GM12874 (cell line): Measurements from ENCODE around the gene FAM43A.

Experiments used
- TF ChIP-seq, protein P1 (sequence below): IDR thresholded peaks from 2 replicates; pipeline ENCODE4 v1.5.1; 2011; ENCODE audit warnings: low read depth, mild to moderate bottlenecking, control low read depth, low read length, moderate library complexity; ENCODE audit not compliant: insufficient read depth

Gene FAM43A

GRCh38 chr3:194711913-194712312 lies 26.2 kb downstream of the FAM43A start:
- TF ChIP-seq, protein P1, sequence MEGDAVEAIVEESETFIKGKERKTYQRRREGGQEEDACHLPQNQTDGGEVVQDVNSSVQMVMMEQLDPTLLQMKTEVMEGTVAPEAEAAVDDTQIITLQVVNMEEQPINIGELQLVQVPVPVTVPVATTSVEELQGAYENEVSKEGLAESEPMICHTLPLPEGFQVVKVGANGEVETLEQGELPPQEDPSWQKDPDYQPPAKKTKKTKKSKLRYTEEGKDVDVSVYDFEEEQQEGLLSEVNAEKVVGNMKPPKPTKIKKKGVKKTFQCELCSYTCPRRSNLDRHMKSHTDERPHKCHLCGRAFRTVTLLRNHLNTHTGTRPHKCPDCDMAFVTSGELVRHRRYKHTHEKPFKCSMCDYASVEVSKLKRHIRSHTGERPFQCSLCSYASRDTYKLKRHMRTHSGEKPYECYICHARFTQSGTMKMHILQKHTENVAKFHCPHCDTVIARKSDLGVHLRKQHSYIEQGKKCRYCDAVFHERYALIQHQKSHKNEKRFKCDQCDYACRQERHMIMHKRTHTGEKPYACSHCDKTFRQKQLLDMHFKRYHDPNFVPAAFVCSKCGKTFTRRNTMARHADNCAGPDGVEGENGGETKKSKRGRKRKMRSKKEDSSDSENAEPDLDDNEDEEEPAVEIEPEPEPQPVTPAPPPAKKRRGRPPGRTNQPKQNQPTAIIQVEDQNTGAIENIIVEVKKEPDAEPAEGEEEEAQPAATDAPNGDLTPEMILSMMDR: no peak

DNA sequence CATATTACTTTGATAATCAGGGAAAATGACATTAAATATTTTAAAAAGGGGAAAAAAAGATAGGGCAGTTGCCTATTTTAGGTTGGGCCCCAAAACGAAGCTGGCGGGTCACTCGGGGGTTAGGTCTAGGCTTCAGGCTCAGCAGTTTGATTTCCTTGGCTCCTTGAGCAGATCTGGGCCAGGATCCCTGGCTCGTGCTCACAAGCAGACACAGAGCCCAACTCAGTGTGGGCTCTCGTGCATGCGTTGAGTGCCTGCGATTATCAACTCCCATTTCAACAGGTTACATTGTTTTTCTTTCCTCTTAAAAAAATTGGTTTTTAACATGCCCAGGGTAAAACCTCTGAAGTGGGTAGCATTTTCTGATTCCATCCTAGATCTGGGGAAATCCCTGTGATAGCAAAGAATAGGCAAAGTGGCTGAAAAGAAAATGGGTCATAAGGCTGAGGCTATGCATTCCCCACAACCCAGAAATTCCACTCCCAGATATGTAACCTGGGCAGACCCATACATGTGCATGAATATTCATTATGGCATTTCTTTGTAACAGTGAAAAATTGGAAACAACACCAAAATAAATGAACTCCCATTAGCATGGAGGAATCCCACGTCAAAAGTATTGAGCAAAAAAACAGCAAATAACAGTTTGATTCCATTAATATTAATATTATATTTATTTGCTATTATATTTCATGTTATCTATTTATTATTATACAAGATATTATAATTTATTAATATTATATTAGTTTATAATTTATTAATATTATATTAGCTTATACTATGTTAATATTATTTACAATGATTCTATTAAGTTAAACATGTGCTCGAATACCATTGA lies 27.8 kb downstream of the FAM43A start:
- TF ChIP-seq, protein P1: no peak

GRCh38 chr3:194714137-194714455 lies 28.4 kb downstream of the FAM43A start:
- TF ChIP-seq, protein P1: no peak

GRCh38 chr3:194714564-194714963 lies 28.9 kb downstream of the FAM43A start:
- TF ChIP-seq, protein P1: no peak

- TF ChIP-seq, protein P1: no peak
Measured at GRCh38 chr3:194715022-194715800, 29.5 kb downstream of the FAM43A start.

DNA sequence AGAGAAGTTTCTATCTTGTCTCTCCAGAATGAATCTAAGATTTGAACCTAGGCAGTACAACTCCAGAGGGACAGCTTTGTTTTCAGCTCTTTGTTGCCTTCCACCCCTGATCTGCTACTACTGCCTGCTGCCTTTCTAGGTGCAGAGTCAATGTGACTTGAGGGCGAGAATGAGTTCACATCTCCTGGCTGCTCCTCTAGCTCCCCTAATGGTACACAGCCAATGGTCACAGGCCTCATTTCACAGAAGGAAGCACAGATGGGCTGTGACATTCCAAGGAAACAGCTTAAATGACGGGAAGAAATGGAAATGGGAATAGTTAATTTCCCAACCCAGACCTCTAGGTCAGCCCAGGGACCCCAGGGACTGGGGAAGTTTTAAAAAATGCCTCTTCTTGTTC lies 32.4 kb downstream of the FAM43A start:
- TF ChIP-seq, protein P1: no peak

DNA sequence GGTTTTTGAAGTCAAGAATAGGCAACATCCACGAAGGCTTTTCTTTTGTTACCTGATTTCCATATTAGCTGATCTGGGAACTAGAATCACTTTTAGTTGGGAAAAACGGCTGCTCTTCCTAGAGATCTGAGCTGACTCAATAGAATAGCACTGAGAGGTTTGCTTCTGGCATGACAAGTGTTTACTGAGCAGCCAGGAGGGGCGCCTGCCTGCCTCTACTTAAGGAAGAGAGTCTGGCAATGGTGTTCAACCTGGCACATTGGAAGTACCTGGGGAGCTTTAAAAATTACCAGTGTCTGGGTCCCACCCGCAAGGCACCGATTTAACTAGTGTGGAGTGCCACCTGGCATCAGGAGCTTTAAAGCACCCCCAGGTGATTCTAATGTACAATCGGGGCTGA lies 34.4 kb downstream of the FAM43A start:
- TF ChIP-seq, protein P1: no peak
